Epidermal melanocyte (primary cell): ENCODE results near the gene NF1.
"Not testable (repeated sequence)": the region's sequence is repeated elsewhere in the genome, so short reads cannot be mapped to it uniquely, and the experiment has no call there.

Source experiments
- DNase-seq: peaks from one replicate; pipeline ENCODE4 v3.0.0; 2011; ENCODE audit warnings: low spot score; ENCODE audit not compliant: insufficient read length

NF1 gene

DNA sequence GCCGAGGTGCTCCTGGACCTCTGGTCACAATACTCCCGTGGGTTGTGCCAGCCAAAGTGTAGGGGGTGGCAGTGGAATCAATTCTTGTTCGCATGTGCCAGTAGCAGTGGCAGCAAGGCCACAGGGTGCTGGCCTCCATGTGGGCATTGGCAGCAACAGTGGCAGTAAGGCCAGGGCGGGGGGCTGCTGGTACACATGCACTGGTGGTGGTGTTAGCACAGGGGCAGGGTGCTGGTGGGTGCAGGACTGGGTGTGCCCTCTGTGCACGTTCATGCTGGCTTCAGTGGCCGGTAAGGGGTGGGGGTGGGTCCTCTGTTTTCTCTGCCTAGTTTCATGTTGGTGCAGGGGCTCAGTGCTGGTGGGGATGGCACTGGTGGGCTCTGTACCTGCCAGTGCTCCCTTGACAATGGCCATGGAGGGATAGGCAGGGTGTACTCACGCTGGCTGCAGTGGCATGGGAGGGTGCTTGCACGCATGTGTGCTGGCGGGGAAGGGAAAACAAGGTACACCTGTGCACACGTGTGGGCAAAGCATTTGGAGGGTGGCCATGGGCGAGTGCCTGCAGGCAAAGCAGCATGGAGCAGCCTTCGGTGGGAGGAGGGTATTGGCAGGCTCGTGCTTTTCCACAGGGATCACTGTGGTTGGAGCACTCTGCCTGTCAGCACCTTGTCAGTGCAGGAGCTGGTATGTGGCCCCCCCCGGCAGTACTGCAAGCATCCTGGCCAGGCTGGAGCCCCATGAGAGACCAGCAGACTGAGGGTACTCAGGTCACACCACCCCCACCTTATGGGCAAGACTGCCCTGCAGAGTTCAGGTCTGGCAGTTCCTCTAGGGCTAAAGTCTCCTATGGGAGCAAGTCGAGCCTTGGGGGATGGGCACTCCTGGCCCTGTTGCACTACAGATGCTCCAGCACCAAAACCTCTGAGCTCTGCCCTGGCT, 35.8 kb downstream of the NF1 start:
- DNase-seq = no peak

DNA sequence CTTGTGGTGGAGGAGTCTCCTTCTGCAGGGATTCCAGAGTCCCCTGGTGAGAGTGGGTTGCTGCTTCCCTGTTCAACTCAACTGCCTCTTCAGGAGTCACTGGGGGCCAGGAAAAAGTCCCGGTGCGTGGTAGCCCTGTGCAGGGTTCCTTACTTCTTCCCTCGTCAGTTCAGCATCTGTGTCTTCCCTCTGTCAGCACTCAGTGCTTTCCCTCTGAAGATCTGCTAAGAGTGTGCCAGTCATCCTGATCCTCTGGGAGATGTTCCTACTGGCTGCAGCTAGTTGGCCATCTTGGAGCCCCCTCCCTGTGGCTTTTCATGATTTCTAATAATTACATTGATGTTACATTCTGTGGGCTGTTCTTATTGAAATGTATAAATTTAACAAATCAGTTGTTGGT, 36.5 kb downstream of the NF1 start:
- no peak for DNase-seq

DNA sequence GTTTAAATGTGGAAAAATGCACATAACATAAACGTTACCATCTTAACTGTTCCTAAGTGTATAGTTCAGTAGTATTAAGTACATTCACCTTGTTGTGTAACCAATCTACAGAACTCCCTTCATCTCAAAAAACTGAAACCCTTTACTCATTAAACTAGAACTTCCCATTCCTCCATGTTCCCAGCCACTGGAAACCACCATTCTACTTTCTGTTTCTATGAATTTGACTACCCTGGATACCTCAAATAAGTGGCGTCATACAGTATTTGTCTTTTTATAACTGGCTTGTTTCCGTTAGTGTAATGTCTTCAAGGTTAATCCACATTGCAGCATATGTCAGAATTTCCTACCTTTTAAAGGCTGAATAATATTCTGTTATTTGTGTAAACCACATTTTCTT, 38.2 kb downstream of the NF1 start:
- no peak for DNase-seq

DNA sequence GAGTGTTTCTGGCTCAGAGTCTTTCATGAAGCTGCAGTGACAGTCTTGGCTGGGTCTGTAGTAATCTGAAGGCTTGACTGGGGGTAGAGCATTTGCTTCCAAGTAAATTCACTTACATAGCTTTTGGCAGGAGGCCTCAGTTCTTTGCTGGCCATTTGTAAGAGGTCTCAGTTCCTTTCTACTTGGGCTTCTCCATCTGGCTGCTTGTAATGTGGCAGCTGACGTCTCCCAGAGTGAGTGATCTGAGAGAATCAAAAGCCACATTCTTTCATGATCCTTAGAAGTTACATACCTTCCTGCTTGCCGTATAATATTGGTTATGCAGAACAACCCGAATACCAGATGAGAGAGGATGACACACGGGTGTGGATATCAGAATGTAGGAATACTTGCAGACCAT, 39.8 kb downstream of the NF1 start:
- DNase-seq = no peak

DNA sequence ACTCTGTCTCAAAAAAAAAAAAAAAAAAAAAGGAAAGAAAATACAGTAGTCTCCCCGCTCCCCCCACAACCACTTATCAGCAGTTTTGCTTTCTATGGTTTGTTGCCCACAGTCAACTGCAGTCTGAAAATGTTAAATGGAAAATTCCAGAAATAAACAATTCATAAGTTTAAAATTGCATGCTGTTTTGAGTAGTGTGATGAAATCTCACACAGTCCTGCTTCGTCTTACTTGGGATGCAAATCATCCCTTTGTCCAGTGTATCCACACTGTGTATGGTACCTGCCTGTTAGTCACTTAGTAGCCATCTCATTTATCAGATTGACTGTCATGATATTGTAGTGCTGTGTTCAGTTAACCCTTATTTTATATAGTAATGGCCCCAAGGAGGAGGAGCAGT, 41.5 kb downstream of the NF1 start:
- DNase-seq = no peak

DNA sequence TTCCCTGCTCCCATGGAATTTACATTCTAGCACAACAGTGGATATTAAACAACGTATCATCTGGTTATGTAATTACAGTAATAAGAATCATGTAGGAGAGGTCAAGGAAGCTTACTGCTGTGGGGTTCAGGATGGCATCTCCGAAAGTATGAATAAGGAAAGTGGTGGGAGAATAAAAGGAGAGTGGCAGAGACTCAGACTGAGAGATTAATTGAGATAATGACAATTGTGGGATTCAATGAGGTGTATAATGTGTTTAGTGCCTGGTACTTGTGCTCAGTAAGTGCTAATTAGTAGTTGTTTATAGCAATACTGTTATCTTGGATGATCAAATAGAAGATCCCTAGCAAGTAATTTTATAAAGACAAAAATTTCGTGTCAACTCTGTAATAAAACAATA, 45.3 kb downstream of the NF1 start:
- DNase-seq = no peak

DNA sequence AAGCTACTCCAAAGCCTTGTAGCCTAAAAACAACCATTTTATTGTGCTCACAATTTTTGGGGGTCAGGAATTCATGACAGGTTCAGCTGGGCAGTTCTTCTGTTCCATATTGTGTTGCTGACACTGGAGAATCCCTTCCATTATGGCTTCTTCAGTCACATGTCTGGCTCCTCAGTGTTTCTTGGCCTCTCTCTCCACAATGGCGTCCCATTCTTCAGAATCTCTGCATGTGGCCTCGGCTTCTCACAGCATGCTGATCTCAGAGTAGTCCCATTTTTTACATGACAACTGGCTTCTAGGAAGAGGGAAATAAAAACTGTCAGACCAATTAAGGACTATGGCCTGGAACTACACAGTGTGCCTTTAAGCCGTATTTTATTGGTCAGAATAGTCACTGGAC, 49.7 kb downstream of the NF1 start:
- no peak for DNase-seq

DNA sequence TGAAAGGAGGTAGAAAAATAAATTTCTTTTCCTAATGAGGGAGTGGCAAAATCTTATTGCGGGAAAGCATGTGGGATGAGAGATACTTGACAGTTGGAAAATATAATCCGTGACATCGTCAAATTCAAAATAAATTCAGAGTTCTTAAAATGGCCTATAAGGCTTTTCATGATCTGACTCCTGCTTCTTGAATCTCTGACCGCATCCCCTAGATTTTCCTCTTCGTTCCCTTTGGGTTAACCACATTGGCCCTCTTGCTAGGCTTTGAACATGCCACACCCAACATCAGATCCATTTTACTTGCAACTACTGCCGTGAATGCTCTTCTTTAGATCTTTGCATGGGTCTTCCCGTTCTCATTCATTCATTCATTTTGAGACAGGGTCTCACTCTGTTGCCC, 50.1 kb downstream of the NF1 start:
- no peak for DNase-seq

DNA sequence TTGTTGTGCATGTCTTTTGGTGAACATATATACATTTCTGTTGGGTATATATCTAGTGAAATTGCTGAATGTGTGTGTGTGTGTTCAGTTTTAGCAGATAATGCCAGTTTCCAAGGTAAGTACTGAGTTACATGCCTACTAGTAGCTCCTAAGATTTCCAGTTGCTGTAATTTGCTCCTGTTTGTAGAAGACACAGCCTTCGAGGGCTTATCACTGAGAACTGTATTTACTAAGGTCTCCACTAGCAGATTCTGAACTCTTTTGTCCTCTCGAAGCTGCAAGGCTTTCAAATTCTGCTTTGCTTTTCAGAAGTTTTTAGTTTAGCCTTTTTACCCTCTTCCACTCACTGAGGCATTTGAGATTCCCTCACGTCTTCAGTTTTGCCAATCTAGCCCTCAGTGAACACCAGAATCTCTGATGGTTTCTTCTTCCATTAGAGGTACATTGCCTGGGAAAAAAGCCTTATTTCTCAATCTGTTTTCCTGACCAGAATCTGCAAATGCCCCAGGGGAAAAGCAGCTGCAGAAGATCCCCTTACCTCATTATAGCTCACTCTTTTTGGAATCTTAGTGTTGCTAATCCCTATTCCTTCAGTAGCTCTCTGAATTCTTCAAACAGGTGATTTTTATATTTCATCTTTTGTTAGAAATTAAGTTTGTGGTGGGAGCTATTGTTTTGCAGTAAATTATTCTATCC, 52.9 kb downstream of the NF1 start:
- no peak for DNase-seq

DNA sequence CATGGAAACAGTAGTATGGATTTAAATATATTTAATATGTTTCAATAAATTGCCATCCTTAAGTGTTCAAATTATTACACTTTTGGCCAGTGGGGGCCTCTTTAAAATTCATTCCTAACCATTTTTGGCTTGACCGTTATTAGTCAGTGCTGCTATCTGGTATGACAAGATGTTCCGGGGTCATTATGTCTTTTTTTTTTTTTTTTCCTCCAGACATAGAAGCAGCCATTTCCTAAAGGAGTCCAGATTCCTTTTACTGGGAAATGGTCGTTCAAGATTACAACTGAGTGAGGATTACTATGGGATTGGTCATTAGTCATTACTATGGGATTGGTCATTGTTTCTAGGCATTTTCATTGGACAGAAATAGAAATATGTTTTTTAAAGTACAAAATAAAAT, 53.4 kb downstream of the NF1 start:
- DNase-seq = no peak

DNA sequence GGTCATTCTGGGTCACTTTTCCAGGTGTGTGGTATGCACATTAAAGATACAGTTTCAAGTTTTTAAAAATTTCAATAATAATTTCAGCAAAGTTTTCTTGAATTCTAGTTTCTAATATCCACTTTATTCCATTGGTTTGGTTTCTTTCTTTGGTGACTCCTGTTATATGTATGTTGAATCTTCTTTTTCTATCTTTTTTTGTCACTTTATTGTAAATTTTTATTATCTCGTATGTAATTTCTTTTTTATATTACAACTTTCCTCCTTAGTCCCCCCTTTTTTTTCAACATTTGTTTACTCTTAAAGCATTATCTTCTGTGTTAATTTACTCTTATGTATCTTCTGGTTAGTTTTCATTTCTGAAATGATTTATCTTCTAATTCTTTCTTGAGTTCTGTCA, 57.5 kb downstream of the NF1 start:
- DNase-seq = no peak

DNA sequence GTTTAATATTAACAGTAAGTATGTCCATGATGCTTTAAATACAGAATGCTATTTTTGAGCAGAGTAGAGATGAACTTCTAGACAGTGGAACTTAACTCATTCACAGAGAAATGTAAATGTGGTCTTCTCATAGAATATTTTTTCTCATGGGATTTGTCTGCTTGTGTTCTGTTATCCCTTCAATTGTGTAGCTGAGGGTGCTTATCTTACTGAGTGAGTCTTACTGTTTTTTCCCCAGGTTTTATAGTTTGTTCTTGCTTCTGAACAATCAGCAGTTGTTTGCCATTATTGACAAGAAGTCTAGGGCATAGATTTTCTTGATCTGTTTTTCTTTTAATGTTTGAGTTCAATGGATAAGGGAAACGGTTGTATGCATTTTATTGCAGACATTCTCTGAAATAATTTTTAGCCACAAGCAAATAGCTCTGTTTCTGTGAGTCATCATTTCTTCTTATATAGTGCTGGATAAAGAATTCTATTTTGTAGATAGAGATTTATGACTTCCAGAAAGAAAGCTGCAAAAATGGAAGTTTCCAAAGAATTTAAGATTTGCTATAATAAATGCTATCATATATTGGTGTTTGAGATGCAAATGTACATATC, 60.5 kb downstream of the NF1 start:
- no peak for DNase-seq

DNA sequence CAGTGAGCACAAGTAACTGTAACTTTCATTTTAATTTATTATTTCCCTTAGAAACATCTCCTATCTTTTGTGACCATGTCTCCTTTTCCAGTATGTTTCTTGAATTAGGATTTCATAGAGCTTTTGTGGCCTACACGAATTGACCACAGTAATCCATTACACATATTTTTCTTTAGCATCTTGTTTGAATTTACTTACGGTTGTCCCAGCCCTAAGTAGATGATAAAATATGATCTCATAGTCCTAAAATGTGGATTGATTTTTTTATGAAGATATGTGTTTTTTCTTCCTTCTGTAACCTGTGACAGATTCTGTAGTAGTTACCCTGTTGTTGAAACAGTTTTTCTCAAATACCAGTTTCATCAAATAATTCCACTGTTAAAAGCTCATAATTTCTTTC, 61.5 kb downstream of the NF1 start:
- DNase-seq = no peak

DNA sequence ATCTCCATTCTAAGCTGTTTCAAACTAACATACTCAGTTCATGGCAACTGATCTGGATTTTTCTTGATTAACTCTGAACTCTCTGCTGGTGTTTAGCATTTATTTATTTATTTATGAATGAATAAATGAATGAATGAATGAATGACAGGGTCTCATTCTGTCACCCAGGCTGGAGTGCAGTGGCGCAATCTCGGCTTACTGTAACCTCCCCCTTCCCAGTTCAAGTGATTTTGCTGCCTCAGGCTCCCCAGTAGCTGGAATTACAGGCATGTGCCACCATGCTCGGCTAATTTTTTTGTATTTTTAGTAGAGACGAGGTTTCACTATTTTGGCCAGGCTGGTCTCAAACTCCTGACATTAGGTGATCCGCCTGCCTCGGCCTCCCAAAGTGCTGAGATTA, 62.1 kb downstream of the NF1 start:
- not testable (repeated sequence) for DNase-seq

DNA sequence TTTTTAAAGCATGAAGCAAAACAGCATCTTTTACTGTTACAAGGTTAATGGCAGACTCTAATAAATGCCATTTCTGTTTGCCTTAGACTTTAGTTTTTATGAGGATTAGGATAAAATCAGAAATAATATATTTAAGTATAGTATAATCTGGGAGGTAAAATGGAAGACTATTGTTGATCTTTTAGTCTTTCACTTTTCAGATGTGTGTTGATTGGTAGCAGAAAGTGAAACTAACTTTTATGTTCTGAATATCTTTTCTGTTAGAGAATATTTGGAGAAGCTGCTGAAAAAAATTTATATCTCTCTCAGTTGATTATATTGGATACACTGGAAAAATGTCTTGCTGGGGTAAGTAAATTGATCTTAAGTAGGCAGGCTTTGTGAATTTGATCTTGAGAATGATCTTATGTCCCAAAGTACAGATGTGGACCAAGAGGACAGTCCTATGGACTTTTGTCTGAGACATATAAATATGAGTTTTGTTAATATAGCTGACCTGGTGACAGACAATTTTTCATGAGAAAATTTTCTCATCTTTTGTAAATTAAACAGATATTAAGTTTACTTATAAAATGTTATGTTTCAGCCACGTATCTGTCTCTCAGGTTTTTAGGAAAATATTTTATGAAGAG, 64.1 kb downstream of the NF1 start:
- no peak for DNase-seq

DNA sequence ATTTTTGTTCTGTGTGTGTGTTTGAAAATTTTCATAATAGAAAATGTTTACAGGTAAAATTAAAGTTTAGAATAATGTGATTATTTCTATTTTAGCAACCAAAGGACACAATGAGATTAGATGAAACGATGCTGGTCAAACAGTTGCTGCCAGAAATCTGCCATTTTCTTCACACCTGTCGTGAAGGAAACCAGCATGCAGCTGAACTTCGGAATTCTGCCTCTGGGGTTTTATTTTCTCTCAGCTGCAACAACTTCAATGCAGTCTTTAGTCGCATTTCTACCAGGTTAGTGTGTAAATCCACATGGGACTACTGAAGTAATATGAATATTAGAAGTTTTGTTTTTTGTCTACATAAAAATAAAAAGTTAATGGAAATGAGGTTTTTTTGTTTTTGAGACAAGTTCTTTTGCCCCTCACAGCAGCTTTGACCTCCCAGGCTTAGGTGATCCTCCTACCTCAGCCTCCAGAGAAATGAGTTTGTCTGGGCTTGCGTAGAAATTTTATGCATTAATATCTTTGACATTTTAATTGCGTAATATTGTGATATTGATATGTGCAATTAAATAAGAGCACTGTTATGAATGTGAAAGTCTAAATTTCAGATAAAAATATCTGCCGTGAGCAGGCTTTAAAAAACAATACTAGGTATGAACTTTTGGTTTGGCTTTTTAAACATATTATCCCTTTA, 68.5 kb downstream of the NF1 start:
- DNase-seq = no peak

DNA sequence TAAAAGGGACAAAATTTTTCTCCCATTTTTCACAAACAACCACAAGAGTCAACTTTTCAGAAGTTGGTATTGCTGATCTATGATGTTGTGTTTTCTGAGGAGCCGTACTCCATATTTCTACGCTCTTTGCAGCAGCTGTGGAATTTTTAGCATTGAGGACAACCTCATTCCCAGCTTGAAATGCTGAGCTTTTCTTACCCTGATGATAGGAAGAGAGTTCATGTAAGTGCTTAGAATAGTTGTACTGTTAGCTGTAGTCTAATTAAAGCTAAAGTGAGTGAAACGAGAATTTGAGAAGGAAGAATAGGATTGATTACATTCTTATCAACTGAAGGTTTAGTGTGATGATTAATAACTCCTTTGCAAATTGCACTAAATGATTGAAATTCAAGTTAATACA, 72.3 kb downstream of the NF1 start:
- DNase-seq = no peak

DNA sequence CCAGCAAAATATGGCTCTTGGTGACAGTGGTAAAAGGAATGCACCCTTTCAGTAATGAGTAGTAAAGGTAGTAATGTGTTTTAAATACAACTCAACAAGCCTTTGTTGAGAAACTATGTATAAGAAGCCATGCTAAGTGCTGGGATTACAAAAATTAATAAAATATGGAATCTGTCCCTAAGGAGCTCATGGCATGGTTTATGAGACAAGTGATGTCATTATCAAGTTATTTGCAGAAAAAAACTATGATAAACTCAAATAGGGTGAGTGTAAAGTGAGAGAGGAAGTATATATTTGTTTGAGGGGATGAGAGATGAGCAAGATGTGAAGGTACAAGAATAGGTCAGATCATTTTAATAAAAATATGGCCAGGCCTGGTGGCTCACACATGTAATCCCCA, 76.9 kb downstream of the NF1 start:
- no peak for DNase-seq

DNA sequence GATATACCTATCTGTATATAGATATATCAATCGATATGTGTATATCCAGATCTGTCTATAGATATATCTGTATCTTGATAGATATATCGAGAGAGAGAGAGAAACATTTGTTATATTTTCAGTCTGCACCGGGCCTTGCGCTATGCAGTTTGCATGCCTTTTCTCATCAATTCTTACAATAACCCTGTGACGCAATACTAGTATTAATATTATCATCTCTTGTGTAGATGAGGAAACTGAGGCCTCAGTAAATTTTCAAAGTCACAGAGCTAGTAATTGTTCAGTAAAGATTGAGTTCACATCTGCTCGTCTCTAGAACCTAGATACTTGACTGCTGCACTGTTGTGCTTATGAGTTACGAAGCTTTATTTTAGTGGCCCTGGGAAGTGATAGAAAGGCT, 77.6 kb downstream of the NF1 start:
- DNase-seq = no peak

DNA sequence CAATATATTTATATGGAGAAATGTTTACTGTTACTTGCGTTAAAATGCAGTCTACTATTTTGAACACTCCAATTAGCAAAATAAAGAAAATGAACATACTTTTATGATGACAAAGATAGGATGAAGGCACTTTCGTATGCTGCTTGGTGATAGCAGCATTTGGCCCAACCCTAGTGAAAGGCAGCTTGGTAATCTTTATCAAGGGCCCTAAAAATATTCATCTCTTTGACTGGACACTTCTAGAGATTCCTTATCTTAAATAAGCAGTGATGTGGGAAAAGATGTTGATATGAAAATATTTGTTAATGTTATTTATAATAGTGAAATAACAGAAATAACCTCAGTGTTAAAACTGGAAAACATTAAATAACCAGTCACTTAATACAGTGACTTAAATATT, 79.4 kb downstream of the NF1 start:
- DNase-seq = no peak

DNA sequence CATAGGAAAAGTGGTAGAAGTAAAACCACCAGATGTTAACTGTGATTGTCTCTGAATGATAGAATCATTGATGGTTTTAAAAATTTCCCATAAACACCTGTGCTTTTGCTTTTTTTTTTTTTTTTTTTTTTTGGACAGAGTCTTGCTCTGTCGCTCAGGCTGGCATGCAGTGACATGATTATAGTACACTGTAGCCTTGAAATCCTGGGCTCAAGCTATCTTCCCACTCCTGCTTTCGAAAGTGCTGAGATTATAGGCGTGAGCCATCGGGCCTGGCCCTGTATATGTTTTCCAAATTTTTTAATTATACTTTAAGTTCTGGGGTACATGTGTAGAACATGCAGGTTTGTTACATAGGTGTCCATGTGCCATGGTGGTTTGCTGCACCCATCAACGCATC, 80.5 kb downstream of the NF1 start:
- no peak for DNase-seq
